ENCODE results near the gene LTF. TPM values are rescaled to one million over a fixed set of nuclear protein-coding genes. Genes with fewer than 3 reads are reported as not detected.

The LTF gene
- total RNA-seq, 1 experiment from 2014 or later, result not detected

- Mint-ChIP-seq H3K4me3 (ENCODE audit: low read depth, unreplicated experiment) (no peak overlapping the region), H3K27ac (ENCODE audit: unreplicated experiment) (no peak overlapping the region), H3K4me1 (ENCODE audit: low read depth, unreplicated experiment) (peaks cover 29% of the 10 kb centered on the region), H3K36me3 (ENCODE audit: insufficient read depth, unreplicated experiment) (no peaks in the 10 kb centered on the region), H3K9me3 (ENCODE audit: low read depth, unreplicated experiment) (no peaks in the 10 kb centered on the region), H3K27me3 (ENCODE audit: unreplicated experiment) (no peaks in the 10 kb centered on the region)
- BruUV-seq (replicated peaks), result no TSS peak
- CTCF ChIA-PET, result no interaction called here
- intact Hi-C loops (cut with micrococcal nuclease; ENCODE audit: unreplicated experiment), result no loop called here
- DNase-seq, result no peak
- no peak for TF ChIP-seq CTCF (IDR thresholded peaks at IDR 0.05; ENCODE audit: unreplicated experiment)
Observed at GRCh38 chr3:46411271-46411670, 53.4 kb downstream of the LTF start.

DNA sequence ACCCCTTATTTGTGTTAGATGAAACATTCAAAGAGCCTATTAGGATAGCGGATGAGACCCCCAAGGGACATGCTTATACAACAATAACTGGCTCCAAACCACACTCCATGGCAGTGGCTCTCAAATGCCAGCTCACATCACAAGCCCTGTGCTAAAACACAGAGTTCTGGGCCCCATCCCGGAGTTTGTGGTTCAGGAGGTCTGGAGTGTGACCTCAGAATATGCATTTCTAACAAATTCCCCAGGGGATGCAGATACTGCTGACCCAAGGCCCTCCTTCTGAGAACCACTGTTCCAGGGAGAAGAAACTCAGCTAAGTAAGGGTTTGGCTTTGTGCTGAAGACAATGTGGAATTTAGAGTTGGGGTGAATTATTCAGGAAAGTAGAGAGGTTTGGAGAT lies 54.0 kb downstream of the LTF start:
- H3K4me3 Mint-ChIP-seq (ENCODE audit: low read depth, unreplicated experiment), result no peak overlapping the region
- no peak for DNase-seq
- H3K9me3 Mint-ChIP-seq (ENCODE audit: low read depth, unreplicated experiment), result no peaks in the 10 kb centered on the region

DNA sequence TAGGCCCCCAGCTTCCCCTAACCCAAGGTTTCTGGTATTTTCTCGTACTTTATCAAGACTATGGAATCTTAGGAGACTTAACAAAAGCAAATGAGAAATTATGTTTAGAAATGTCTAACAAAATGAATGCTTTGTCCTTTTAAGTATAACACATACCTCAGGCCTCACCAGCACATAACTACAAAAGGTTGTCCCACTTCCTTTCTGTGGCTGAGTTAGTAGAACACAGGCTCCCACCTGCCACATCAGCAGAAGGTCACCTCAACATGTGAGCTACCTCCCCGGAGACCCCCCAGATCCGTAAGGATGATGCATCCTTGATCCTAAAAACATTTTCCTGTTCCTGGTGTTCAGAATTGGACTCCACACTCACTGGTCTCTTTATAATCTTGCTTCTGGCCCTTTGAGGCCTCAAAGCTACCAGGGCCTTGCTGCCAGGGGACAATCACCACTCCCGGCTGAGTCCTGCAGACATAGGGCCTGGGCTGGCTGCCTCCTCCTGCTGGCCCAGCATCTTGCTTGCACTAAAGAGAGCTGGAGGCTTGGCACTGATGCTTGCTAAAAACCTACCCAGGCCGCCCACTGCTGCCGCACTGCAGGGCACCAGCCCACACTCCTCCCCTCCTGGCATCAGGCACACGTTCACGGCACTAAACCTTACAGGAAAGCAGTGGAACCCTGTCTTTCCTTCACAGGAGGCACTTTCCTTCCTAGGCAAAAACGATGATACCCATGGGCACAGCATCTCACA lies 54.8 kb downstream of the LTF start:
- CTCF ChIA-PET, result no interaction called here
- BruUV-seq (replicated peaks), result no TSS peak
- Mint-ChIP-seq H3K27ac (ENCODE audit: unreplicated experiment) (no peak overlapping the region), H3K9me3 (ENCODE audit: low read depth, unreplicated experiment) (no peaks in the 10 kb centered on the region), H3K4me1 (ENCODE audit: low read depth, unreplicated experiment) (peaks cover 34% of the 10 kb centered on the region), H3K27me3 (ENCODE audit: unreplicated experiment) (no peaks in the 10 kb centered on the region), H3K4me3 (ENCODE audit: low read depth, unreplicated experiment) (no peak overlapping the region), H3K36me3 (ENCODE audit: insufficient read depth, unreplicated experiment) (no peaks in the 10 kb centered on the region)
- DNase-seq, result no peak
- no peak for TF ChIP-seq CTCF (IDR thresholded peaks at IDR 0.05; ENCODE audit: unreplicated experiment)
- intact Hi-C loops (cut with micrococcal nuclease; ENCODE audit: unreplicated experiment), result no loop called here

More for the DNA sequence above, 54.0 kb downstream of the LTF start:
- no peaks in the 10 kb centered on the region for H3K36me3 Mint-ChIP-seq (ENCODE audit: insufficient read depth, unreplicated experiment)
- BruUV-seq (replicated peaks), result no TSS peak
- intact Hi-C loops (cut with micrococcal nuclease; ENCODE audit: unreplicated experiment), result no loop called here
- no peaks in the 10 kb centered on the region for H3K27me3 Mint-ChIP-seq (ENCODE audit: unreplicated experiment)
- CTCF ChIA-PET, result no interaction called here
- H3K4me1 Mint-ChIP-seq (ENCODE audit: low read depth, unreplicated experiment), result peaks cover 27% of the 10 kb centered on the region
- H3K27ac Mint-ChIP-seq (ENCODE audit: unreplicated experiment), result no peak overlapping the region
- no peak for TF ChIP-seq CTCF (IDR thresholded peaks at IDR 0.05; ENCODE audit: unreplicated experiment)

- H3K4me3 Mint-ChIP-seq (ENCODE audit: low read depth, unreplicated experiment), result no peak overlapping the region
- no peak overlapping the region for H3K27ac Mint-ChIP-seq (ENCODE audit: unreplicated experiment)
- CTCF ChIA-PET, result interaction anchor here (0.7 kb wide), 1 partner anchor 304 kb away, joined by 3 read pairs; no protein-coding TSS in a partner anchor
- no peak for DNase-seq
- H3K4me1 Mint-ChIP-seq (ENCODE audit: low read depth, unreplicated experiment), result peaks cover 38% of the 10 kb centered on the region
- H3K27me3 Mint-ChIP-seq (ENCODE audit: unreplicated experiment), result no peaks in the 10 kb centered on the region
- no TSS peak for BruUV-seq (replicated peaks)
- intact Hi-C loops (cut with micrococcal nuclease; ENCODE audit: unreplicated experiment), result no loop called here
- H3K36me3 Mint-ChIP-seq (ENCODE audit: insufficient read depth, unreplicated experiment), result no peaks in the 10 kb centered on the region
- H3K9me3 Mint-ChIP-seq (ENCODE audit: low read depth, unreplicated experiment), result no peaks in the 10 kb centered on the region
- TF ChIP-seq CTCF (IDR thresholded peaks at IDR 0.05; ENCODE audit: unreplicated experiment), result no peak
Observed at GRCh38 chr3:46408853-46409252, 55.9 kb downstream of the LTF start.

Data from Calu3 (cell line).